HG02571 (cell line): Measurements from ENCODE around the gene PLEK.
"Not testable (repeated sequence)": the region's sequence is repeated elsewhere in the genome, so short reads cannot be mapped to it uniquely, and the experiment has no call there.

Experiments
- ATAC-seq: cut with Tn5 transposase; IDR thresholded peaks from one replicate; pipeline ENCODE4 v1.9.1; 2021; ENCODE audit warnings: mild to moderate bottlenecking, moderate library complexity; ENCODE audit not compliant: unreplicated experiment

The PLEK gene

GRCh38 chr2:68438455-68439303, 73.6 kb downstream of the PLEK start:
- ATAC-seq: no peak

- ATAC-seq: peak; percentile 99
Observed at GRCh38 chr2:68441179-68441993, 76.3 kb downstream of the PLEK start.

- ATAC-seq: no peak
Observed at GRCh38 chr2:68441994-68442322, 76.9 kb downstream of the PLEK start.

- not testable (repeated sequence) for ATAC-seq
Observed at GRCh38 chr2:68446425-68446824, 81.3 kb downstream of the PLEK start.
